Smooth muscle cell (in vitro differentiated cells): ENCODE data around the gene MYH14. TPM values are rescaled to one million over a fixed set of nuclear protein-coding genes. Genes with fewer than 3 reads are reported as not detected.
A peak's percentile ranks its signal among the peaks of the same experiment; 100 is the strongest.

Experiments
- DNase-seq: peaks from one replicate; lab custom pipeline; 2025; ENCODE audit not compliant: unreplicated experiment; lab: John Stamatoyannopoulos, UW
- H2AFZ ChIP-seq: fragments of 200-600 bp; sonication (generic); 2 replicates; pipeline ENCODE4 v1.6.0; 2016; ENCODE audit warnings: antibody characterized with exemption, low read depth, mild to moderate bottlenecking
- H3F3A ChIP-seq: fragments of 200-600 bp; sonication (generic); 2 replicates; pipeline ENCODE4 v1.6.0; 2017; ENCODE audit warnings: antibody characterized with exemption, low read depth
- H3K27ac ChIP-seq: fragments of 200-600 bp; sonication (generic); 2 replicates; pipeline ENCODE4 v1.5.1; 2016; ENCODE audit warnings: low read depth, mild to moderate bottlenecking
- H3K27me3 ChIP-seq: fragments of 200-600 bp; sonication (generic); 2 replicates; pipeline ENCODE4 v1.6.1; 2016; ENCODE audit warnings: low read depth, mild to moderate bottlenecking
- H3K36me3 ChIP-seq: fragments of 200-600 bp; sonication (generic); 2 replicates; pipeline ENCODE4 v1.5.1; 2016; ENCODE audit warnings: low read depth
- H3K4me1 ChIP-seq: fragments of 200-600 bp; sonication (generic); 2 replicates; pipeline ENCODE4 v1.5.1; 2016; ENCODE audit warnings: low read depth
- H3K4me2 ChIP-seq: fragments of 200-600 bp; sonication (generic); 2 replicates; pipeline ENCODE4 v1.6.0; 2016; ENCODE audit warnings: mild to moderate bottlenecking
- H3K4me3 ChIP-seq: fragments of 200-600 bp; sonication (generic); 2 replicates; pipeline ENCODE4 v1.5.1; 2016; ENCODE audit warnings: mild to moderate bottlenecking
- H3K79me2 ChIP-seq: fragments of 200-600 bp; sonication (generic); 2 replicates; pipeline ENCODE4 v1.6.0; 2016; ENCODE audit warnings: low read depth, mild to moderate bottlenecking
- H3K9ac ChIP-seq: fragments of 200-600 bp; sonication (generic); 2 replicates; pipeline ENCODE4 v1.6.0; 2016; ENCODE audit warnings: low read depth
- H3K9me3 ChIP-seq: fragments of 200-600 bp; sonication (generic); replicated peaks from 2 replicates; pipeline ENCODE4 v1.5.1; 2016; ENCODE audit warnings: low read depth
- H4K20me1 ChIP-seq: fragments of 200-600 bp; sonication (generic); 2 replicates; pipeline ENCODE4 v1.6.0; 2016; ENCODE audit warnings: low read depth
- CTCF ChIP-seq: fragments of 200-600 bp; sonication (generic); IDR thresholded peaks from 2 replicates; pipeline ENCODE4 v1.5.1; 2017; ENCODE audit warnings: borderline replicate concordance, mild to moderate bottlenecking, antibody characterized with exemption; ENCODE audit not compliant: insufficient read depth, poor library complexity, severe bottlenecking
- WGBS: methylation state at CpG from one replicate; pipeline ENCODE4 v1.1.7; 2016; ENCODE audit warnings: low lambda C conversion rate; 5-methylcytosine and 5-hydroxymethylcytosine counted together
- polyA plus RNA-seq: library from polyadenylated mRNA; unstranded; fragments of >200 nt; fragmentation: Nextera tagmentation; extraction: Ambion mirVana; gene quantifications from 2 replicates; pipeline ENCODE4 v1.2.1, GENCODE V29; 2016
- total RNA-seq: library from RNA; depleted of rRNA; stranded (reverse); fragments of >200 nt; gene quantifications from 2 replicates; pipeline ENCODE4 v1.2.3, GENCODE V29; 2014

The MYH14 gene
- total and polyA plus RNA-seq, 2 experiments from 2014 or later = 7.5 to 30.6 TPM

DNA sequence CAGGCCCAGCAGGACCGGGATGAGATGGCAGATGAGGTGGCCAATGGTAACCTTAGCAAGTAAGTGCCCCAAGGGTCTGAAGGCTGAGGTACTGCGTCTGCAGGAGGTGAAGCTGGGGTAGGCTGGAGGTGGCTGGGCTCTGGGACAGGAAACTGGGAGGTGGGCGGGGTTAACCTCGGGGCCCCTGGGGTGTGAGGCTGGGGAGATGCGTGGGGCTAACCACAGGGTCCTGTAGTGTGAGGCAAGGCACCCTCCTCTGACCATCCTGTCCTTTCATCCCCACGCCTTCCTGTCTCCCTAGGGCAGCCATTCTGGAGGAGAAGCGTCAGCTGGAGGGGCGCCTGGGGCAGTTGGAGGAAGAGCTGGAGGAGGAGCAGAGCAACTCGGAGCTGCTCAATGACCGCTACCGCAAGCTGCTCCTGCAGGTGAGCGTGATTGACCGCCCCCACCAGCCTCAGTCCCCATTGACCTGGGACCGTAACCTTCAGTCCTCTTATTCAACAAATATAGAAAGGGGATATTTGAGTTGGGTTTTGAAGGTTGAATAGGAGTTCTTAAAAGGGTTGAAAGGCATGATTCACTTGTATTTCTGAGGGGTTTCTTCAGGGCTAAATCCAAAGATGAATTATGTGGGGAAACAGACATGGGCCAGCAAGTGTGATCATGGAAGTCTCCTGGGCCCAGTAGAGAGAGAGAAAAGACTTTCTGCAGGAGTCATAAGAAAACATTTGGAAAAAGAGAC lies 90.0 kb downstream of the MYH14 start:
- Histone ChIP-seq H3F3A (no peaks in the 10 kb centered on the region), H3K79me2 (no peaks in the 10 kb centered on the region), H3K4me3 (no peak overlapping the region), H3K4me1 (no peaks in the 10 kb centered on the region), H3K9me3 (no peaks in the 10 kb centered on the region), H3K36me3 (no peaks in the 10 kb centered on the region), H3K4me2 (no peak overlapping the region), H2AFZ (no peak overlapping the region), H3K9ac (no peak overlapping the region), H3K27me3 (no peaks in the 10 kb centered on the region), H4K20me1 (no peaks in the 10 kb centered on the region), H3K27ac (no peak overlapping the region)
- no peak for DNase-seq
- no peak for TF ChIP-seq CTCF
- WGBS = 72% methylated on average over 14 of the region's 14 CpGs

- no peak overlapping the region for H3K27ac ChIP-seq
- no peak overlapping the region for H3K4me3 ChIP-seq
- H3K4me1 ChIP-seq = no peaks in the 10 kb centered on the region
- 63% methylated on average over 2 of the region's 2 CpGs for WGBS
- no peak for DNase-seq
- H3K4me2 ChIP-seq = no peak overlapping the region
- no peak overlapping the region for H3K9ac ChIP-seq
- H4K20me1 ChIP-seq = no peaks in the 10 kb centered on the region
- no peak for TF ChIP-seq CTCF
- H3F3A ChIP-seq = no peaks in the 10 kb centered on the region
- H3K36me3 ChIP-seq = no peaks in the 10 kb centered on the region
- no peaks in the 10 kb centered on the region for H3K27me3 ChIP-seq
- no peaks in the 10 kb centered on the region for H3K79me2 ChIP-seq
- no peak overlapping the region for H2AFZ ChIP-seq
- no peaks in the 10 kb centered on the region for H3K9me3 ChIP-seq
Observed at GRCh38 chr19:50300051-50300450, 96.6 kb downstream of the MYH14 start.

GRCh38 chr19:50300814-50301606 lies 97.6 kb downstream of the MYH14 start:
- peak overlapping the region; percentile 42 for H3K27ac ChIP-seq
- H3K4me2 ChIP-seq = peak overlapping the region; percentile 57
- H3K36me3 ChIP-seq = no peaks in the 10 kb centered on the region
- DNase-seq = no peak
- no peaks in the 10 kb centered on the region for H3F3A ChIP-seq
- H2AFZ ChIP-seq = no peak overlapping the region
- H3K4me3 ChIP-seq = no peak overlapping the region
- 44% methylated on average over 10 of the region's 10 CpGs for WGBS
- no peak overlapping the region for H3K9ac ChIP-seq
- no peak for TF ChIP-seq CTCF
- H3K27me3 ChIP-seq = no peaks in the 10 kb centered on the region
- no peaks in the 10 kb centered on the region for H3K4me1 ChIP-seq
- H4K20me1 ChIP-seq = no peaks in the 10 kb centered on the region
- H3K9me3 ChIP-seq = no peaks in the 10 kb centered on the region
- H3K79me2 ChIP-seq = no peaks in the 10 kb centered on the region
